GM12864 (cell line): Measurements from ENCODE around the gene TMF1.

ENCODE experiments used
- DNase-seq: peaks from one replicate; pipeline ENCODE4 v3.0.0-alpha.2; 2011; ENCODE audit warnings: low read depth
- H3K4me3 ChIP-seq: 2 replicates; pipeline ENCODE4 v1.5.1; 2011; ENCODE audit warnings: mild to moderate bottlenecking, low read depth, low read length, control low read depth
- TF ChIP-seq, protein P1 (sequence below): IDR thresholded peaks from 2 replicates; pipeline ENCODE4 v1.5.1; 2011; ENCODE audit warnings: low read depth, mild to moderate bottlenecking, moderate library complexity, low read length, control low read depth, inconsistent platforms; ENCODE audit errors: missing control alignments

TMF1 gene

DNA sequence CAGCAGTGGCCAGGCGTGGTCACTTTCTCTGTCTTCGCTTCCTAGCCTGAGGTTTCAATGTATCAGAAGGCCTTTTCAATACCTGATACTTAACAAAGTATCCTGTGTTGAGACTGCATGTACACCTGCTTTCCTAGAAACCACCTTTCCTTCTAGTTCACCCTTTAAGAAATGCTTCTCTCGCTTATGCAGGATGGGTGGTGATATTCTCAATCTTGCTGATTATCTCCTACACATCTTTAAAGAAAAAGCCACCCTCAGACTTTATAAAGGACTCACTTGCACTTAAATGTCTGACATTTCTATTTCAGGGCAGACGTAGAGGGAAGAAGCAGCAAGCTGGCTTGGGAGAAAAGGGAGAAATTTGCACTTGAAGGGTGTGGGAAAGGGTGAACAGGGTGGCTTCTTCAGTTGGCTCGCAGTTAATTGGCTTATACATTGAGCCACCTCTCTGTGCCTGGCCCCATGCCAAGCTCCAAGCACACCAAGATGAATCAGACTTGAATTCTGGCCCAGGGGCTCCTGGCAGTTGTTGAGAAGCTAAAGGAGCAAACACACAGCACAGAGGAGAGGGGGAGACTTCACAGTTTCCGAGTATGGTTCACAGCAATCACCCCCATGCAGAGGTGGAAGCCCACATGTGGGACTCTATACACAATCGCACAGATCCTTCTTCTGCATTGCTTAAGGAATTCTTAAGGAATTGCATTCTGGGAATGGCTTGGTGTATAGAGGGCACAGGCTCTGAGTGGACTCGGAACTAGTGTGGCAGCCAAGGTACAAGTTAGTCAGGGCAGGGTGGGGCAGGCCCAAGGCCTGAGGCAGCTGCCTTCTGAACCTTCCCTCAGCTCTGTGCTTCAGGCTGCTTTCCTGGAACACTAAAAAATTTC lies 33.9 kb upstream of the TMF1 start:
- peak overlapping the region; percentile 75 for H3K4me3 ChIP-seq
- DNase-seq: no peak
- TF ChIP-seq, protein P1, sequence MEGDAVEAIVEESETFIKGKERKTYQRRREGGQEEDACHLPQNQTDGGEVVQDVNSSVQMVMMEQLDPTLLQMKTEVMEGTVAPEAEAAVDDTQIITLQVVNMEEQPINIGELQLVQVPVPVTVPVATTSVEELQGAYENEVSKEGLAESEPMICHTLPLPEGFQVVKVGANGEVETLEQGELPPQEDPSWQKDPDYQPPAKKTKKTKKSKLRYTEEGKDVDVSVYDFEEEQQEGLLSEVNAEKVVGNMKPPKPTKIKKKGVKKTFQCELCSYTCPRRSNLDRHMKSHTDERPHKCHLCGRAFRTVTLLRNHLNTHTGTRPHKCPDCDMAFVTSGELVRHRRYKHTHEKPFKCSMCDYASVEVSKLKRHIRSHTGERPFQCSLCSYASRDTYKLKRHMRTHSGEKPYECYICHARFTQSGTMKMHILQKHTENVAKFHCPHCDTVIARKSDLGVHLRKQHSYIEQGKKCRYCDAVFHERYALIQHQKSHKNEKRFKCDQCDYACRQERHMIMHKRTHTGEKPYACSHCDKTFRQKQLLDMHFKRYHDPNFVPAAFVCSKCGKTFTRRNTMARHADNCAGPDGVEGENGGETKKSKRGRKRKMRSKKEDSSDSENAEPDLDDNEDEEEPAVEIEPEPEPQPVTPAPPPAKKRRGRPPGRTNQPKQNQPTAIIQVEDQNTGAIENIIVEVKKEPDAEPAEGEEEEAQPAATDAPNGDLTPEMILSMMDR: no peak

- H3K4me3 ChIP-seq: peak overlapping the region; percentile 75
- DNase-seq: no peak
- TF ChIP-seq, protein P1: no peak
Measured at GRCh38 chr3:69085168-69085832, 33.2 kb upstream of the TMF1 start.

DNA sequence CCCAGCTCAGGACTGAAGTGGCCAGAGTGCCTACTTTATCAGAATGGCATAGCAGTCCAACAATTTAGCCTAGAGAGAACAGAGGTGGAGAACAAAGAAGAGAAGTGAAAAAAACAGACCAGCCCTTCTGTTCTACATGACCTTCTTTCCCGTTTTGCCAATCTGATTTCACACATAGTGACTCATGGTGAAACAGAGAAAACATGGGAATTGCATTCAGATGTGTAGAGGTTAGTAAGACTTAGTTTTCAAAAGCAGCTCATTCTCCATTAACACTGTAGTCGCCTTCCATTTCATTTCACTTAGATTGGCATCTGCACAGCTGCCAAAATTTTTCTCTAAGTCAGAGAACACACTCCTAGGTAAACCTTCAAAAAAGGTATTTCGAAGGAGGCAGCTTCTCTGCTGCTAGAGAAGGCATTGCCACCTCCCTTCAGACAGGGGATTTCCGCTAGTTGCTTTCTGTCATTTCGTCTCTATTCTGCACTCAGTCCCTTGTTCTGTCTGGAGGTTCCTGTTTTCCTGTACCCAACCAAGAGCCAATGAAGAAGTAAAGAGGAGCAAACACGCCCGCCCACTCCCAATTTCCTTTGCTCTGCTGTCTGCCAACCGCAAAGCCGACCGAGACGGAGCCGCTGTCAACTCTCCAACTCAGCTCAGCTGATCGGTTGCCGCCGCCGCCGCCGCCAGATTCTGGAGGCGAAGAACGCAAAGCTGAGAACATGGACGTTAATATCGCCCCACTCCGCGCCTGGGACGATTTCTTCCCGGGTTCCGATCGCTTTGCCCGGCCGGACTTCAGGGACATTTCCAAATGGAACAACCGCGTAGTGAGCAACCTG lies 32.4 kb upstream of the TMF1 start, which contains the start of gene ARL6IP5:
TSS of gene ARL6IP5 (plus strand) at position 612 of the 842 bp plus-strand sequence. CDS start at position 723, 111 bp downstream.
- TF ChIP-seq, protein P1: no peak
- H3K4me3 ChIP-seq: peak within 1 kb of the TSS; percentile 75
- DNase-seq: peak; percentile 90

- H3K4me3 ChIP-seq: no peak overlapping the region
Measured at GRCh38 chr3:69082805-69083204, 30.7 kb upstream of the TMF1 start.

DNA sequence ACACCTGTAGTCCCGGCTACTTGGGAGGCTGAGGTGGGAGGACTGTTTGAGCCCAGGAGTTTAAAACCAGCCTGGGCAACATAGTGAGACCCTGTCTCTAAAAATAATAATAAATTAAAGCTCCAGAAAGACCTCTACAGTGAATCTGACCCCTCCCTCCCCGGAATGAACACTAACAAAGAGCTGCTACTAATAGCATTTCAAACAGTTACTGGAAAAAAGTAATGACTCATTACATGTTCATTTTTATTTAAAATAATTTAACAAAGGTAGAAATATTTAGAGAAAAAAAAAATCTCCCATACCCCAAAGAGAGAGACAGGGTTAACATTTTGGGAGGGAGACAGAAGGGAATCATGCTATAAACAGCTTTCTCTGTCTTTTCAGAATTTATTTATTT lies 30.2 kb upstream of the TMF1 start:
- no peak overlapping the region for H3K4me3 ChIP-seq
- no peak for DNase-seq
- TF ChIP-seq, protein P1: no peak

More at GRCh38 chr3:69082805-69083204, 30.7 kb upstream of the TMF1 start:
- TF ChIP-seq, protein P1: no peak
- DNase-seq: peak; percentile 83

DNA sequence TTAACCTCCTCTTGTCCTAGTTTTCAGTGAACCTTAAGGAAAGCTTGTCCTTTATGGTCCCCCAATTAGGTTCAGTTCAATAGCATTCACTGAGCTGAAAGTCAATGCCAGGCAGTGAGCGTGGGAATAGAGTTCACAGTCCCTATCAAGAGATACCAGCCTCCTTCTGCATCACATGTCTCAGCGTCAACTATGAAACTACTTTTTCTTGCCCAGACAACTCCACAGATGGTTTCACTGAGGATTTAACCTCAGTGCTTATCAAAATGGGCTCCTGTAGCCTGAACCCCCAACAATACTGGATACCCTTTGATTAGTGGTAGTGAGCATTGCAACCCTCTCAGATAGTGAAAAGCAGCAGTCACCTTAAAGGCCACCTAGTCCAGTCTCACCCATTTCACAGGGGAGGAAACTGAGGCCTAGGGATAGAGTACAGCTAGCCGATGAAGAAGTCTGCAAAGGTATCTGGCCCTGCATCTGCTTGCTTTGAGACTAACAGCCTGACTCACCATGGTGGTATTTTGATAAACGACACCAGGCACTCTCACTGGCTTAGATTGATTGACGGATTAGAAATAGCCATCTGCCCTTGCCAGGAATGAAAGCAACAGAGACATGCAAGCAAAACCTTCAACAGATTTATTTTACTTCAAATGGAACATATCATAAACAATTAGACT lies 29.6 kb upstream of the TMF1 start:
- no peak overlapping the region for H3K4me3 ChIP-seq
- DNase-seq: no peak
- TF ChIP-seq, protein P1: no peak
